GM21825 (cell line): ENCODE results near the gene ARAF.

ENCODE experiments used
- ATAC-seq: cut with Tn5 transposase; IDR thresholded peaks from one replicate; pipeline ENCODE4 v1.9.1; 2021; ENCODE audit warnings: mild to moderate bottlenecking, moderate library complexity; ENCODE audit not compliant: unreplicated experiment

ARAF gene

DNA sequence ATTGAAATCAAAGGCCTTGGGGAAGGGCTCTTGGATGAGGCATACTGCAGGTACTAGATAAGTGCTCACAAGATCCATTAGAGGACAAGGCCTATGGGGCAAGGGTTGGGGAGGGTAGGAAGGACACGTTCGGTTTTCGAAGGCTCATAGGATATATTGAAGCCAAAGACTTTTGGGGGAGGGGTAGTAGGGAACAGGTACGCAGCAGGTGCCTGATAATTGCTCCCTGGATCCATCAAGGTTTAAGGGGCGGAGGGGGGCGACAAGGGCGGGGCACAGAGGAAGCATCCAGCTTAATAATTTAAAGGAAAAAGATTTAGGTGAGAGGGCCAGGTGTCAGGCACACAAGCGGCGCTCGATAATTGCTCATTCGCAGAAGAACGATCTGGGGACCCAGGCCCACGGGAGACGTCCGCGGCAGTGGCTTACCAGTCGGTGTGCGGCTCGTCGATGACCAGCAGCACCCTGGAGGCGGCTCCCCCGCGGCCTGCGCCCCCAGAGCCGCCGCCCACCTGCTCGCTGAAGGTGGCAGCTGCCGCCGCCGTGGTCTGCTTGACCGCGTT is 58.0 kb downstream of the ARAF start:
- no peak for ATAC-seq

DNA sequence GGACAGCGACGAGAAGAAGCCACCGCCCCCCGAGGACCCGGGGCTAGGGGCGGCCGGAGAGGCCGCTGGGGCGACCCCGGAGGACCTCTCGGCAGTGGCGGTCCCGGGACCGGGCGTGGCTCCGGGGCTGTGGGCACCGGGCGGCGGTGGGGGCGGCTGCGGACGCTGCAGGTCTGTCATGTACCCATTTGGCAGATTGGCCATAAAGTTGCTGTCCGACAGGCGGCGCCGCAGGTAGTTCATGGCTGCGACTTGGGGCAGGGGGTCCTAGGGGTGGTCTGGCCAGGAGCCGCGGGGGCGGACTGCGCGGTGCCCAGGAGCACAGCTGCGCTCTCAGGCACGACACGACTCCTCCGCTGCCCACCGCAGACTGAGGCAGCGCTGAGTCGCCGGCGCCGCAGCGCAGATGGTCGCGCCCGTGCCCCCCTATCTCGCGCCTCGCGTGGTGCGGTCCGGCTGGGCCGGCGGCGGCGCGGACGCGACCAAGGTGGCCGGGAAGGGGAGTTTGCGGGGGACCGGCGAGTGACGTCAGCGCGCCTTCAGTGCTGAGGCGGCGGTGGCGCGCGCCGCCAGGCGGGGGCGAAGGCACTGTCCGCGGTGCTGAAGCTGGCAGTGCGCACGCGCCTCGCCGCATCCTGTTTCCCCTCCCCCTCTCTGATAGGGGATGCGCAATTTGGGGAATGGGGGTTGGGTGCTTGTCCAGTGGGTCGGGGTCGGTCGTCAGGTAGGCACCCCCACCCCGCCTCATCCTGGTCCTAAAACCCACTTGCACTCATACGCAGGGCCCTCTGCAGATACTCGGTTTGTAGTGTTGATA is 58.7 kb downstream of the ARAF start, which contains the start of gene SYN1:
TSS of gene SYN1 (minus strand) at position 372 of the 817 bp plus-strand sequence. CDS start at position 243, 129 bp downstream.
- no peak for ATAC-seq

GRCh38 chrX:47620303-47620685 is 59.3 kb downstream of the ARAF start:
- no peak for ATAC-seq
